Fibroblast of skin of abdomen (primary cell): ENCODE results near the gene RGP1.
A peak's percentile ranks its signal among the peaks of the same experiment; 100 is the strongest.

Experiments used
- DNase-seq: peaks from one replicate; pipeline ENCODE4 v3.0.0-alpha.2; 2013

RGP1 gene

GRCh38 chr9:35719546-35719945 lies 29.5 kb upstream of the RGP1 start:
- no peak for DNase-seq

- no peak for DNase-seq
These were observed 25.7 kb upstream of the RGP1 start for GRCh38 chr9:35723426-35723825.

GRCh38 chr9:35723908-35724307 lies 25.2 kb upstream of the RGP1 start:
- no peak for DNase-seq

GRCh38 chr9:35725362-35725761 lies 23.7 kb upstream of the RGP1 start:
- DNase-seq = no peak

GRCh38 chr9:35726931-35727330 lies 22.2 kb upstream of the RGP1 start:
- peak; percentile 45 for DNase-seq

GRCh38 chr9:35727676-35728040 lies 21.4 kb upstream of the RGP1 start:
- no peak for DNase-seq

GRCh38 chr9:35728041-35728971 lies 20.8 kb upstream of the RGP1 start:
- peak; percentile 96 for DNase-seq

- DNase-seq = no peak
These were observed 20.0 kb upstream of the RGP1 start for GRCh38 chr9:35729101-35729500.

GRCh38 chr9:35729700-35730485 lies 19.2 kb upstream of the RGP1 start:
- peak; percentile 92 for DNase-seq

GRCh38 chr9:35730486-35730854 lies 18.6 kb upstream of the RGP1 start:
- DNase-seq = no peak

GRCh38 chr9:35731415-35732184 lies 17.5 kb upstream of the RGP1 start:
- no peak for DNase-seq

GRCh38 chr9:35732185-35732799 lies 16.8 kb upstream of the RGP1 start, which contains the start of the genes CREB3 and TLN1:
Gene CREB3, plus strand, starts transcription at chr9:35732666. Its CDS starts 107 bp downstream, at chr9:35732773.
Gene TLN1, minus strand, starts transcription at chr9:35732195. Its CDS starts 6,501 bp downstream, at chr9:35725694.
- peak; percentile 99 for DNase-seq

GRCh38 chr9:35732800-35733541 lies 16.1 kb upstream of the RGP1 start:
- DNase-seq = peak; percentile 51

GRCh38 chr9:35734096-35734495 lies 15.0 kb upstream of the RGP1 start:
- no peak for DNase-seq

- DNase-seq = peak; percentile 63
These were observed 12.9 kb upstream of the RGP1 start for GRCh38 chr9:35736201-35736633.

GRCh38 chr9:35737143-35737542 lies 11.9 kb upstream of the RGP1 start:
- DNase-seq = no peak

GRCh38 chr9:35738186-35738585 lies 10.9 kb upstream of the RGP1 start:
- no peak for DNase-seq

GRCh38 chr9:35738924-35739323 lies 10.2 kb upstream of the RGP1 start:
- DNase-seq = no peak

- DNase-seq = no peak
These were observed 8.8 kb upstream of the RGP1 start for GRCh38 chr9:35740243-35740642.

- DNase-seq = no peak
These were observed 7.3 kb upstream of the RGP1 start for GRCh38 chr9:35741740-35742139.

GRCh38 chr9:35743452-35743851 lies 5.6 kb upstream of the RGP1 start:
- DNase-seq = no peak
